CD4-positive, alpha-beta T cell treated with Interleukin-6 for 4 hours (primary cell): ENCODE measurements around the gene CLOCK.

Experiments used
- DNase-seq: peaks from one replicate; pipeline ENCODE4 v3.0.0-alpha.2; 2020; ENCODE audit warnings: mixed read lengths

Gene CLOCK

GRCh38 chr4:55540271-55540670 is 6.4 kb downstream of the CLOCK start:
- DNase-seq = no peak

GRCh38 chr4:55539658-55540057 is 7.1 kb downstream of the CLOCK start:
- DNase-seq = no peak

- no peak for DNase-seq
These were observed 8.2 kb downstream of the CLOCK start for GRCh38 chr4:55538531-55538930.

- no peak for DNase-seq
These were observed 12.4 kb downstream of the CLOCK start for GRCh38 chr4:55534306-55534705.

GRCh38 chr4:55530691-55531090 is 16.0 kb downstream of the CLOCK start:
- no peak for DNase-seq

GRCh38 chr4:55530167-55530566 is 16.5 kb downstream of the CLOCK start:
- DNase-seq = no peak

GRCh38 chr4:55528491-55528890 is 18.2 kb downstream of the CLOCK start:
- DNase-seq = no peak

GRCh38 chr4:55524844-55525571 is 21.7 kb downstream of the CLOCK start:
- DNase-seq = no peak

GRCh38 chr4:55518442-55518841 is 28.3 kb downstream of the CLOCK start:
- no peak for DNase-seq

- DNase-seq = no peak
These were observed 29.0 kb downstream of the CLOCK start for GRCh38 chr4:55517526-55518229.

GRCh38 chr4:55512922-55513571 is 33.7 kb downstream of the CLOCK start:
- DNase-seq = no peak

GRCh38 chr4:55512077-55512476 is 34.6 kb downstream of the CLOCK start:
- no peak for DNase-seq

- no peak for DNase-seq
These were observed 36.0 kb downstream of the CLOCK start for GRCh38 chr4:55510685-55511084.

- no peak for DNase-seq
These were observed 37.4 kb downstream of the CLOCK start for GRCh38 chr4:55509266-55509665.

- no peak for DNase-seq
These were observed 39.1 kb downstream of the CLOCK start for GRCh38 chr4:55507612-55508011.

- no peak for DNase-seq
These were observed 43.5 kb downstream of the CLOCK start for GRCh38 chr4:55503169-55503568.

- DNase-seq = no peak
These were observed 46.6 kb downstream of the CLOCK start for GRCh38 chr4:55500072-55500471.

GRCh38 chr4:55499495-55499894 is 47.2 kb downstream of the CLOCK start:
- no peak for DNase-seq

- no peak for DNase-seq
These were observed 48.7 kb downstream of the CLOCK start for GRCh38 chr4:55498051-55498450.

- no peak for DNase-seq
These were observed 55.2 kb downstream of the CLOCK start for GRCh38 chr4:55491486-55491885.

GRCh38 chr4:55488716-55489115 is 58.0 kb downstream of the CLOCK start:
- no peak for DNase-seq

GRCh38 chr4:55485821-55486220 is 60.9 kb downstream of the CLOCK start:
- no peak for DNase-seq

- no peak for DNase-seq
These were observed 63.4 kb downstream of the CLOCK start for GRCh38 chr4:55483315-55483714.
